IPS-18a (cell line): Measurements from ENCODE around the gene TADA3.
A peak's percentile ranks its signal among the peaks of the same experiment; 100 is the strongest.
"Not testable (repeated sequence)": the region's sequence is repeated elsewhere in the genome, so short reads cannot be mapped to it uniquely, and the experiment has no call there.

Experiments
- H3K27ac ChIP-seq: one replicate; pipeline ENCODE4 v1.5.1; 2013; ENCODE audit warnings: low read length
- H3K27me3 ChIP-seq: one replicate; pipeline ENCODE4 v1.6.1; 2013; ENCODE audit warnings: mild to moderate bottlenecking, low read length; ENCODE audit not compliant: control insufficient read depth, insufficient read depth
- H3K36me3 ChIP-seq: one replicate; pipeline ENCODE4 v1.6.1; 2013; ENCODE audit warnings: low read depth, low read length; ENCODE audit not compliant: control insufficient read depth
- H3K4me1 ChIP-seq: one replicate; pipeline ENCODE4 v1.6.1; 2013; ENCODE audit warnings: low read depth, low read length; ENCODE audit not compliant: control insufficient read depth
- H3K4me3 ChIP-seq: one replicate; pipeline ENCODE4 v1.5.1; 2013; ENCODE audit warnings: low read length
- H3K9ac ChIP-seq: one replicate; pipeline ENCODE4 v1.6.1; 2013; ENCODE audit warnings: mild to moderate bottlenecking, low read length, moderate library complexity
- H3K9me3 ChIP-seq: one replicate; pipeline ENCODE4 v1.6.1; 2013; ENCODE audit warnings: low read depth, low read length; ENCODE audit not compliant: control insufficient read depth

TADA3 gene

GRCh38 chr3:9780910-9781309 is 11.4 kb downstream of the TADA3 start:
- H3K4me1 ChIP-seq, result no peaks in the 10 kb centered on the region
- peaks cover 34% of the 10 kb centered on the region for H3K36me3 ChIP-seq
- H3K27me3 ChIP-seq, result no peaks in the 10 kb centered on the region
- no peak overlapping the region for H3K27ac ChIP-seq
- H3K4me3 ChIP-seq, result no peak overlapping the region
- no peak overlapping the region for H3K9ac ChIP-seq
- H3K9me3 ChIP-seq, result no peaks in the 10 kb centered on the region

- Histone ChIP-seq H3K27ac (no peak overlapping the region), H3K4me3 (no peak overlapping the region), H3K9ac (no peak overlapping the region), H3K27me3 (no peaks in the 10 kb centered on the region), H3K36me3 (peaks cover 31% of the 10 kb centered on the region), H3K4me1 (no peaks in the 10 kb centered on the region), H3K9me3 (no peaks in the 10 kb centered on the region)
Observed at GRCh38 chr3:9780458-9780812, 11.8 kb downstream of the TADA3 start.

GRCh38 chr3:9779721-9780457 is 12.4 kb downstream of the TADA3 start:
- H3K9ac ChIP-seq, result no peak overlapping the region
- H3K27ac ChIP-seq, result no peak overlapping the region
- no peaks in the 10 kb centered on the region for H3K4me1 ChIP-seq
- H3K27me3 ChIP-seq, result no peaks in the 10 kb centered on the region
- H3K9me3 ChIP-seq, result no peaks in the 10 kb centered on the region
- H3K4me3 ChIP-seq, result no peak overlapping the region
- H3K36me3 ChIP-seq, result peaks cover 27% of the 10 kb centered on the region

- no peak overlapping the region for H3K9ac ChIP-seq
- H3K36me3 ChIP-seq, result peaks cover 26% of the 10 kb centered on the region
- H3K9me3 ChIP-seq, result no peaks in the 10 kb centered on the region
- H3K27me3 ChIP-seq, result no peaks in the 10 kb centered on the region
- no peaks in the 10 kb centered on the region for H3K4me1 ChIP-seq
- H3K27ac ChIP-seq, result no peak overlapping the region
- no peak overlapping the region for H3K4me3 ChIP-seq
Observed at GRCh38 chr3:9779075-9779593, 13.1 kb downstream of the TADA3 start.

GRCh38 chr3:9778143-9779074 is 13.9 kb downstream of the TADA3 start:
- Histone ChIP-seq H3K36me3 (peaks cover 20% of the 10 kb centered on the region), H3K9ac (no peak overlapping the region), H3K4me1 (no peaks in the 10 kb centered on the region), H3K4me3 (no peak overlapping the region), H3K27me3 (no peaks in the 10 kb centered on the region), H3K9me3 (no peaks in the 10 kb centered on the region), H3K27ac (no peak overlapping the region)

- Histone ChIP-seq H3K4me1 (no peaks in the 10 kb centered on the region), H3K9me3 (no peaks in the 10 kb centered on the region), H3K27ac (no peak overlapping the region)
Observed at GRCh38 chr3:9777694-9778021, 14.6 kb downstream of the TADA3 start.

GRCh38 chr3:9776896-9777693 is 15.2 kb downstream of the TADA3 start:
- Histone ChIP-seq H3K9me3 (no peaks in the 10 kb centered on the region), H3K27ac (no peak overlapping the region), H3K9ac (no peak overlapping the region), H3K4me1 (no peaks in the 10 kb centered on the region), H3K27me3 (peaks cover 8% of the 10 kb centered on the region), H3K4me3 (no peak overlapping the region), H3K36me3 (peaks cover 14% of the 10 kb centered on the region)

More at GRCh38 chr3:9777694-9778021, 14.6 kb downstream of the TADA3 start:
- peaks cover 3% of the 10 kb centered on the region for H3K27me3 ChIP-seq
- no peak overlapping the region for H3K4me3 ChIP-seq
- peaks cover 20% of the 10 kb centered on the region for H3K36me3 ChIP-seq
- H3K9ac ChIP-seq, result no peak overlapping the region

- peaks cover 49% of the 10 kb centered on the region for H3K27me3 ChIP-seq
- H3K4me1 ChIP-seq, H3K27ac ChIP-seq, H3K4me3 ChIP-seq, H3K36me3 ChIP-seq, H3K9me3 ChIP-seq, H3K9ac ChIP-seq: not testable (repeated sequence)
Observed at GRCh38 chr3:9771007-9771406, 21.3 kb downstream of the TADA3 start.

GRCh38 chr3:9770276-9770812 is 21.9 kb downstream of the TADA3 start:
- Histone ChIP-seq H3K4me3 (peak overlapping the region; percentile 46), H3K27me3 (peaks cover 49% of the 10 kb centered on the region), H3K27ac (no peak overlapping the region), H3K9me3 (no peaks in the 10 kb centered on the region), H3K4me1 (peaks cover 6% of the 10 kb centered on the region), H3K36me3 (no peaks in the 10 kb centered on the region), H3K9ac (no peak overlapping the region)

GRCh38 chr3:9769426-9770275 is 22.6 kb downstream of the TADA3 start, which contains the start of gene CAMK1:
Gene CAMK1, minus strand, starts transcription at chr3:9769947. Its CDS starts 2,198 bp downstream, at chr3:9767749.
- H3K27me3 ChIP-seq, result peaks cover 49% of the 10 kb centered on the region
- H3K9me3 ChIP-seq, result no peaks in the 10 kb centered on the region
- H3K4me1 ChIP-seq, result peaks cover 6% of the 10 kb centered on the region
- peak within 1 kb of the TSS; percentile 28 for H3K9ac ChIP-seq
- no peak within 1 kb of the TSS for H3K27ac ChIP-seq
- no peaks in the 10 kb centered on the region for H3K36me3 ChIP-seq
- H3K4me3 ChIP-seq, result peak within 1 kb of the TSS; percentile 46
